ENCODE results near the gene FFAR3.
A peak's percentile ranks its signal among the peaks of the same experiment; 100 is the strongest.

The FFAR3 gene

DNA sequence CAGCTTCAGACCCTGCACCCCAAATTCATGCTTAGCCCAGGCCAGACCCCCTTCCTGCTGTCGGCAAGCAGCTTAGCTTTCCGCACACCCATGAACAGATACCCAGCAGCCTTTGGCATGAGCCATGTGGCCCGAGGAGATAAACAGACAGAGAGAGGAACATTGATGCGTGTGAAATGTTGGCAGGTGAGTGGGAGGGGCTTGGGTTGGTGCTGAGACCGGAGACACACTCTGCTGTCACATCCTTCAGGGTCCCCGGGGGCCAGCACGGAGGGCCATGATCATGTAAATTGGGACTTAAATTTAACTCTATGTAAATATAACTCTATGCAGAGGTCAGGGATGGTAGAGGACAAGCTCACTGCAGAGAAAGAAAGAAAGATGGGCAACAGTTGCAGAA lies 27.8 kb upstream of the FFAR3 start:
- no peak for DNase-seq

DNA sequence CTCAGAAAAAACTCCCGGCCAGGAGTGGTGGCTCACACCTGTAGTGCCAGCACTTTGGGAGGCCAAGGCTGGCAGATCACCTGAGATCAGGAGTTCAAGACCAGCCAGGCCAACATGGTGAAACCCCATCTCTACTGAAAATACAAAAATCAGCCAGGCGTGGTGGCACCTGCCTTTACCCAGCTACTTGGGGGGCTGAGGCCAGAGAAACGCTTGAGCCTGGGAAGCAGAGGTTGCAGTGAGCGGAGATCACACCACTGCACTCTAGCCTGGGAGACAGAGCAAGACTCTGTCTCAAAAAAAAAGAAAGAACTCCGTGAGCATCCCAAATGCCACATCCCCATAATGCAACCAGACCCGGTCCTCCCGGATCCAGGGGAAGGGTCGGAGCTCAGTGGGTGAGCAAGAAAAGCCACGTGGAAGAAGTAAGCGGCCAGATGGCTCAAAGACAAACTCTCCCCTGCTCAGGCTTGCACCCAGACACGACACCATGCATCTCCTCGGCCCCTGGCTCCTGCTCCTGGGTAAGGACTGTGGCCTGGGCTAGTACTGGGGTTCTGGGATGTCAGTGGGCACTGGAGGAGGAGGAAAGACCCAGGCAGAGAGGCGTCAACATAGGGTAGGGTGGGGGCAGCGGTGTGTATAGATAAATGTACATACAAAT lies 26.6 kb upstream of the FFAR3 start:
- DNase-seq = no peak

DNA sequence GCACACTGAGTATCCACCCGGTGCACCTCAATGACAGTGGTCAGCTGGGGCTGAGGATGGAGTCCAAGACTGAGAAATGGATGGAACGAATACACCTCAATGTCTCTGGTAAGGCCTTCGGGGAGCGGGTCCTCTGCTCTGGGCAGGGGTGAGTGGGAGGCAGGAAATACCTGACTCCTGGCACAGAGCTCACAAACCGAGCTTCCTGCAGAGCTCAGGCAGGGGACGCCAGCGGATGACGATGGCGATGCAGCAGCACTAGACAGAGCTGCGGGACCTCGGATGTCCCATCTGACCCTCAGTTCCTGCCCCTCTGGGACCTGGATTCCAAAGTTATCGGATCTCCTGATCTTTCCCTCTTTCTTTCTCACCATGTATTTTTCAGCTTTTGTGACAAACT lies 25.4 kb upstream of the FFAR3 start:
- no peak for DNase-seq

DNA sequence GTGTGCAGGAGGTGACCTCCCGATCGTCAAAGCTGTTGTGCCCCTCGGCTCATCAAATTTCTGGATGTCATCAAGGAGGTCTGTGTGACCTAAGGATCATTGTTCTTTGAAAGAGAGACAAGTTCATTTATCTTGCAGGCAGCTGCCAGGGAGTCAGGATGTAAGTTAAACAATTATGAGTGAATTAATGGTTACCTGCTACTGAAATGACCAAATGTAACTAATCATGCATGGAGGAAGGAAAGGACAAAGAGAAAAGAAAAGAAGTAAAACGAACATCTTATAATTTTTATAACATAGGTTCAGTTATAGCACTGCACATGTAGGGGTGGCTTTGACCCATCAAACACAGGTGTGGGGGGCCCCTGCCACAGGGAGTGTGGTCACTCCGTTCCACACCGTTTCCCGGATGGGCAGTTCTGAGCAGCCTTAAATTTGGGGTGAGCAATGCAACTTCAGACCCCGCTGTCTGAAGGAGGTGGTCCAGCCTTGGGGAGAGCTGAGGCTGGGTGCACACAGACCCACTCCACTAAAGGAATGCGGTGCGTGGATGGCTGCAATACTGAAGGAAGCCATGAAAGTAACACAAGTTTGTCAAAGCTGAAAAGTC lies 24.0 kb upstream of the FFAR3 start:
- no peak for DNase-seq

DNA sequence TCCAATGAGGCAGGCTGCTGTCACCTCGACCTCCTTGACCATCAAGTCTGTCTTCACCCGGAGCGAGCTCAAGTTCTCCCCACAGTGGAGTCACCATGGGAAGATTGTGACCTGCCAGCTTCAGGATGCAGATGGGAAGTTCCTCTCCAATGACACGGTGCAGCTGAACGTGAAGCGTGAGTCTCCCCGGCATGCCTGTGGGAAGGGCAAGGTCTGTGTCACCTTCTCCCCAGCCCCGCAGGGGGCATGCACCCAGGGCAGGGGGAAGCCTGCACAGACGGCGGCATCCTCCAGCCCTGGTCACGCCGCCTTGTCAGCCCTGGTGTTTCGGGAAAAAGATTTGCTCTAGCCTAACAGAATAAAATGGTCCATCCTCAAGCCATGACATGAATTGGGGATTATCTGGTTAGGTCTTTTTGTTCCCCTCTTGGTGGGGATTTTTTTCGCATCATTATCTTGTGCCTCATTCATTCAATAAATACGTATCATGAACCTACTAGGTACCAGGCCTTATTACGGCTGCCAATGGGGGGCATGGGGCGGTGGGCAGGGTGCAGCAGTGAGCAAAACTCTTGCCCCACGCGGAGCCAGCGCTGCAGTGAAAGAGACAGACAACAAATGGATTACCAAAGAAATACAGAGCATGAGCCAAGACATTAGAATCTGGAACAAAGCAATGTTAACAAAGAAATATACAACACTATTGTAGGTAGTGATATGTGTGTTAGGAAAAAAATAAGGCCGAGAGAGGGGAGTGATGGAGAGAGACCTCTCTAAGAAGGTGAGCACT lies 21.9 kb upstream of the FFAR3 start:
- no peak for DNase-seq

DNA sequence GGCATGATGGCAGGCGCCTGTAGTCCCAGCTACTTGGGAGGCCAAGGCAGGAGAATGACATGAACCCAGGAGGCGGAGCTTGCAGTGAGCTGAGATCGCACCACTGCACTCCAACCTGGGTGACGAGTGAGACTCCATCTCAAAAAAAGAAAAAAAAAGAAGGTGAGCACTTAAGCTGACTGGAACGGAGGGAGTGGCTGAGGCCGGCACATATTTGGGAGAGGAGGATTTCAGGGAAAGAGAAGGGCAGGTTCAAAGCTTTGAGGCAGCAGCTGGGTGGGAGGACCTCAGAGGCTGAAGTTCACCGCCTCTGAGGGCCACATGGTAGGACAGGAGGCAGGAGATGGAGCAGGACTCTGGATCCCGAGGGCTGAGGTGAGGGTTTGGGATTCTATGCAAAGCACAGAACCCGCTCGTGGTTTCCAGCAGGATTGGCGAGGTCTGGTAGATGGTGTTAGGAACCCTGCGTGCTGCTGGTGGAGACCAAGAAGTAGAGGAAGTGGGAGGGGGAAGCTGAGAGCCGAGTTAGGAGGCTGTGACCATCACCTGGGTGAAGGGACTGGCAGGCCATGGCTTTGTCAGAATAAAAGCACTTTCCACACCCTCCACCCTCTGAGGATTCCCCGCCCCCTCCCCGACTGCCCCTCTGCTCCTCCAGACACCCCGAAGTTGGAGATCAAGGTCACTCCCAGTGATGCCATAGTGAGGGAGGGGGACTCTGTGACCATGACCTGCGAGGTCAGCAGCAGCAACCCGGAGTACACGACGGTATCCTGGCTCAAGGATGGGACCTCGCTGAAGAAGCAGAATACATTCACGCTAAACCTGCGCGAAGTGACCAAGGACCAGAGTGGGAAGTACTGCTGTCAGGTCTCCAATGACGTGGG lies 20.9 kb upstream of the FFAR3 start:
- DNase-seq = no peak

DNA sequence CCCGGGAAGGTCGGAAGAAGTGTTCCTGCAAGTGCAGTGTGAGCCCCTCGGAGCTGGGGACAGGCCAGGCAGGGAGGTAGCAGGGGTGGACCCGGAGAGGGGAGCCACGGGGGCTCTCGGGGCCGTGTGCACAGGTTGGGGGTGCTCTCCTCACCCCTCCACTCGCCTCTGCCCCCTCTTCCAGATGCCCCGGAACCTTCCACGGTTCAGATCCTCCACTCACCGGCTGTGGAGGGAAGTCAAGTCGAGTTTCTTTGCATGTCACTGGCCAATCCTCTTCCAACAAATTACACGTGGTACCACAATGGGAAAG lies 20.3 kb upstream of the FFAR3 start:
- no peak for DNase-seq

DNA sequence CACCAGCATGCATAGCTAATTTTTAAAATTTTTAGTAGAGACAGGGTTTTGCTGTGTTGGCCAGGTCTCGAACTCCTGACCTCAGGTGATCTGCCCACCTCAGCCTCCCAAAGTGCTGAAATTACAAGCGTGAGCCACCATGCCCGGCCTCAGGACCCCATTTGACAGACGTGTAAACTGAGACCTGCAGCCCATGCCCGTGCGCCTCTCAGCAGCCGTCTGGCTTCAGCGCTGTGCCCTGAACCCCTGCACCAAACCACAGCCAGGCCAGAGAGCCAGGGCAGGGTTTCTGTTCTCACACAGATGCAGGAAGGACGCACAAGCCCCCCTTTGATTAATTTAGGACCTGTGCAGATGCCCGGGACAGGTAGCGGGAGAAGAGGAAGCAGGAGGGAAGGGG lies 17.8 kb upstream of the FFAR3 start:
- DNase-seq = no peak

DNA sequence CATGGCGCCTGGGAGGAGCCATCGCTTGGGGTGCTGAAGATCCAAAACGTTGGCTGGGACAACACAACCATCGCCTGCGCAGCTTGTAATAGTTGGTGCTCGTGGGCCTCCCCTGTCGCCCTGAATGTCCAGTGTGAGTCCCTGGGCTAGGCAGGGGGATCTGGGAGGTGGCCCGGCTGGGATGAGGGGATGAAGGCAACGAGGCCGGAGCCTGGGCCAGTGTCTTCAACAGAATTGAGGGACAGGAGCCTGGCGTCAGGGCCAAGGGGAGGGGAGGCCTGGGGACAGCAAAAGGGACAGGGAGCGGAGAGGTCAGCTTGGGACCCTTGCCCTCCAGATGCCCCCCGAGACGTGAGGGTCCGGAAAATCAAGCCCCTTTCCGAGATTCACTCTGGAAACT lies 17.3 kb upstream of the FFAR3 start:
- DNase-seq = no peak

DNA sequence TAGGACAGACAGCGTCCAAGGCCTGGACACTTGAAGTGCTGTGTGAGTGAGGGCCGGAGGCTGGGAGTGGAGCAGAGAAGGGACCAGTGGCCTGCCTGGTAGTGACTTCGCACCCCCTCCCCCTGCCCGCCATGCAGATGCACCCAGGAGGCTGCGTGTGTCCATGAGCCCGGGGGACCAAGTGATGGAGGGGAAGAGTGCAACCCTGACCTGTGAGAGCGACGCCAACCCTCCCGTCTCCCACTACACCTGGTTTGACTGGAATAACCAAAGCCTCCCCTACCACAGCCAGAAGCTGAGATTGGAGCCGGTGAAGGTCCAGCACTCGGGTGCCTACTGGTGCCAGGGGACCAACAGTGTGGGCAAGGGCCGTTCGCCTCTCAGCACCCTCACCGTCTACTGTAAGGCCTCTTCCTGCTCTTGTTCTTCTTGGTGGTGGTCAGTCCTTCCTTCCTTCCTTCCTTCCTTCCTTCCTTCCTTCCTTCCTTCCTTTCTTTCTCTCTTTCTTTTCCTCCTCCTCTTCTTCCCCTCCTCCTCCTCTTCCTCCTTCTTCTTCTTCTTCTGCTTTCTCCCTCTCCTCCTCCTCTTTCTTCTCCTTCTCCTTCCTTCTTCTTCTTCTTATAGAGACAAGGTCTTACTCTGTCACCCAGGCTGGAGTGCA lies 16.6 kb upstream of the FFAR3 start:
- DNase-seq = no peak

DNA sequence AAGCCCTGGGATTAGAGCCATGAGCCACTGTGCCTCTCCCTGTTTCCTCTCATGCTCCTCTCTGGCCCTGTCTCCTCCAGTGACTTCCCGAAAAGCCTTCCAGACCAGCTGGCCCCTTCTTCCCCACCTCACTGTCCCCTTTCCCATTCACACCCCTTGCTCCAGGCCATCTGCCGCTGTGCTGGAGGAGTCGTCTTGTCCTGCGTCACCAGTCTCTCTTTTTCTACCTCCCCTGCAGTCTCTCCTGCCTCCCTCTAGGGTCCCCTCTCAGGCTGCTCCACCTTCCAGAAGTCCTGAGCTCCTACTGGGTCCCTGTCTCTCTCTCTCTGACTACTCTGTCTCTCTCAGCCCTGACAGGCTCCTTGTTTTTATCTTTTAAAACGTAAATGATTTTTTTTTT lies 15.8 kb upstream of the FFAR3 start:
- DNase-seq = no peak

DNA sequence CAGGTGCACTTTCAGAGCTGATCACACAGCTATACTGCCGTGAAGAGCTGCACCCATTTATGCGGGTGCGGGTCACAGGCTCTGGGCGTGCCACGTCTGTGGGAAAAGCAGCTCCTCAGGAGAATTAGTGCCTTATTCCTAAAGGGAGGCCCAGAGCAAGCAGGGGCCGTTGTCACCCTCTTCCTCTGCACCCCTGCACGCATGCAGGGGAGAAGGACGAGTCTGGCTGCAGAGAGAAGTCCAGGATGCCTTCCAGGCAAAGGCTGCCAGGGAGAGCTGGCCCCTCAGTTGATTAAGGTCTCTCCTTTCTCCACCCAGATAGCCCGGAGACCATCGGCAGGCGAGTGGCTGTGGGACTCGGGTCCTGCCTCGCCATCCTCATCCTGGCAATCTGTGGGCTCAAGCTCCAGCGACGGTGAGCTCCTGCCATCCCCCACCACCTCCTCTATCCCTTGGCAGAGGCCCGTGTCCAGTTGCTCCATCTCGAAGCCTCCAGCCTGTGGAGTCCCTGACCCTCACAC lies 13.7 kb upstream of the FFAR3 start:
- DNase-seq = no peak

DNA sequence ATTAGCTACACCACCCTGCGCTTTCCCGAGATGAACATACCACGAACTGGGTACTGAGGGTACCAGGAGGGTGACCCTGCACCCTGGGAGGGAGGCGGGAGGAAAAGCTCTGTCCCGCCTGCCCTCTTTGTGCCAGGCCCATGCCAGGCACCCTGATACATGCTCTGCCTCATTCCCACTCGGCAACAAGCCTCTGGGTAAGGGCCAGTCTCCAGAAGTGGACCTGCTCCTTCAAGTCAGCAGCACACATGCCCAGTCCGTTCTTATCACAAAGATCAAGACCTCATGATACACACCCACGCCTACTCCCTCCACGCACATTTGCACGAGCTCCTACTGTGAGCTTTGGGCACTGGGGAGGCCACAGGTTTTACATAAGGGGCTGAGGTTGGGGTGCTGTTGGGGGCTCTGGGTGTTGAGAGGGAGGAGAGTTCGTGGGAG lies 12.6 kb upstream of the FFAR3 start:
- no peak for DNase-seq

DNA sequence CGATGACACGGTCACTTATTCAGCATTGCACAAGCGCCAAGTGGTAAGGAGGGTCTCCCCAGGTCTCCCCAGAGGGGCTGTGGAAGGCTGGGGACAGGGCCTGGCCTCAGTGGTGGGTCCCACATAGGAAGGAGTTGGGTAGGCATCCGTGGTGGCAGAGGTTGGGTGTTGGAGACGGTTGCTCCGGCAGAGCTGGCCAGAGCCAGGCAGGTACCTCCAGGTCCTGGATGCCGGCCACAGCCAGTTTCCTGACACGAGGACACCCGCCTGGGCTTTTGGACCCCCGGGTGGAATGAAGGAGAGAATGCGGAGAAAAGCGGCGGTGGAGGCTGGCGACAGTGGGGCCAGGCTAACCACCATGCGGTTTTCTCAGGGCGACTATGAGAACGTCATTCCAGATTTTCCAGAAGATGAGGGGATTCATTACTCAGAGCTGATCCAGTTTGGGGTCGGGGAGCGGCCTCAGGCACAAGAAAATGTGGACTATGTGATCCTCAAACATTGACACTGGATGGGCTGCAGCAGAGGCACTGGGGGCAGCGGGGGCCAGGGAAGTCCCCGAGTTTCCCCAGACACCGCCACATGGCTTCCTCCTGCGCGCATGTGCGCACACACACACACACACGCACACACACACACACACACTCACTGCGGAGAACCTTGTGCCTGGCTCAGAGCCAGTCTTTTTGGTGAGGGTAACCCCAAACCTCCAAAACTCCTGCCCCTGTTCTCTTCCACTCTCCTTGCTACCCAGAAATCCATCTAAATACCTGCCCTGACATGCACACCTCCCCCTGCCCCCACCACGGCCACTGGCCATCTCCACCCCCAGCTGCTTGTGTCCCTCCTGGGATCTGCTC lies 11.8 kb upstream of the FFAR3 start:
- DNase-seq = no peak

DNA sequence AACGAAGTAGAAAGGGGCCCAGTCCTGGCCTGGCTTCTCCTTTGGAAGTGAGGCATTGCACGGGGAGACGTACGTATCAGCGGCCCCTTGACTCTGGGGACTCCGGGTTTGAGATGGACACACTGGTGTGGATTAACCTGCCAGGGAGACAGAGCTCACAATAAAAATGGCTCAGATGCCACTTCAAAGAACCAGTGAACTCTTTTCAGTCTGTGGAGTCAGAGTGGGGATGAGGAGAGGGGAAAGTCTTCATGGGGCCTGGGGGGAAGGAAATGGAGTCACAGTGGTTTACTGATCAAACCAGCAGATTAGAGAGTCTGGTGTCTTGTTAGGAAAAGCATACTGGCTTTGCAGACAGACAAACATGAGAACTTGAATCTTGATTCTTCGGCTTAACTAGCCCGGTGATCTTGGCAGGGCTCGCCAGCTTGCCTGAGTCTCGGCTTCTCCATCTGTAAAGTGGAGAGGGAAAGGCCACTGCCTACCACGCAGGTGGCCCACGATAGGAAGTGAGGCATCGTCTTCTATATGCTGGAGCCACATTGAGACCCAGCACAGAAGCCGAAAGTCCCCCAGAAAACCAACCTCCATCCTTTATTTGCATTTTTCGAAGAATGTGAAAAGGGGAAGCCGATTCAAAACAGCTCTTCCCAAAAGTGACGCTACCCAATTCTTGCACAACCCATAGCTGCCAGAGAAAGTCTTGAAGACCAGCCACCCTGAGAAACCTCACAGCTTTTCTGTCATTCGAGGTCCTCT lies 10.9 kb upstream of the FFAR3 start, which contains the start of gene FFAR1:
Gene FFAR1 (plus strand): TSS at position 732 of the 759 bp plus-strand sequence. CDS start 3,650 bp downstream, outside the sequence.
- no peak for DNase-seq

DNA sequence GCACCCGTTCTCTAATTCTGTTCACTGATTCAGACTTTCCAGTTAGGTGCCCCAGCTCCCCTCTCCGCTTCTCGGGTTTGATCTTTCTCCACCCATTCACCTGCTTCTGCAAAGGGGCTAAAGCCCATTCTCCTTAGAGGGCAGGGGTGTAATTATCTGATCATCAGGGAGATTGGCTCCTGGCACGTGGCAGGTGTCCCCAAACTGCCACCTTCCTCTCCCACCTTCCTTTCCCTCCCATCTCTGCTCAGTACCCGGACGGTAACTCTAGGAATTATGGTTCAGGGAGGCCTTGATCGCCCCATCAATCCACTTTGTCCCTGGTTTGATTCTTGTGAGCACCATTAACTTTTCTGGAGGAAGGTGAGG lies 10.3 kb upstream of the FFAR3 start:
- no peak for DNase-seq

DNA sequence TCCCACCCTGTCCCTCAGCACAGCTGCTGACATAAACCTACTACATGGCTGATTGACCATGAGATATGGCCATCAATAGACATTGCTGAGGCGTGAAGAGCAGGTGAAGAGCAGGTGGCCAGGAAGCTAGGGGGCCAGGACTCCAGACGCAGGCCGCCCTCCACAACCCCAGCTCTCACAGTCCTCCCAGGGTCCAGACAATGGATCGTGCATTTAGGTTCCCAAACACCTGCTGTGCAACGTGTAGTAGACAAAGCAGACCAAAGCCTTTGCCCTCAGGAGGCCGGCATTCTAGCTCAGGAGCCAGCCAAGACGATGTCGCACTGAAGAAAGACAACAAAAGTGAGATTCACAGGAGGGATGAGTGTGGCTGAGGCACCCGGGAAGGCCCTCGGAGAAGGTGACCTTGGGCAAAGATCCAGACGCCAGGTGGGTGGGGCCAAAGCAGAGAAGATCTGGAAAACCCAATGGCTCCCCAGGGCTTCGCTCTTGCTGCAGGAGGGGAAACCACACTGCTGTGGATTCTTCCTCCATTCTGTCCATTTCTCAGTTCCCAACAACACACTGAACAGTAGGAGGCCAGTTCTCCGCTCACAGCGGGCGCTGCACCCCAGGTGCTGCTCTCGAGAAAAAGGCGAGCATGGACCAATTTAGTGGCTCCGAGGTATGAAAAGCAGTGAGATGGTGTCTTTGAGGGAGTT lies 9.2 kb upstream of the FFAR3 start:
- DNase-seq = no peak

DNA sequence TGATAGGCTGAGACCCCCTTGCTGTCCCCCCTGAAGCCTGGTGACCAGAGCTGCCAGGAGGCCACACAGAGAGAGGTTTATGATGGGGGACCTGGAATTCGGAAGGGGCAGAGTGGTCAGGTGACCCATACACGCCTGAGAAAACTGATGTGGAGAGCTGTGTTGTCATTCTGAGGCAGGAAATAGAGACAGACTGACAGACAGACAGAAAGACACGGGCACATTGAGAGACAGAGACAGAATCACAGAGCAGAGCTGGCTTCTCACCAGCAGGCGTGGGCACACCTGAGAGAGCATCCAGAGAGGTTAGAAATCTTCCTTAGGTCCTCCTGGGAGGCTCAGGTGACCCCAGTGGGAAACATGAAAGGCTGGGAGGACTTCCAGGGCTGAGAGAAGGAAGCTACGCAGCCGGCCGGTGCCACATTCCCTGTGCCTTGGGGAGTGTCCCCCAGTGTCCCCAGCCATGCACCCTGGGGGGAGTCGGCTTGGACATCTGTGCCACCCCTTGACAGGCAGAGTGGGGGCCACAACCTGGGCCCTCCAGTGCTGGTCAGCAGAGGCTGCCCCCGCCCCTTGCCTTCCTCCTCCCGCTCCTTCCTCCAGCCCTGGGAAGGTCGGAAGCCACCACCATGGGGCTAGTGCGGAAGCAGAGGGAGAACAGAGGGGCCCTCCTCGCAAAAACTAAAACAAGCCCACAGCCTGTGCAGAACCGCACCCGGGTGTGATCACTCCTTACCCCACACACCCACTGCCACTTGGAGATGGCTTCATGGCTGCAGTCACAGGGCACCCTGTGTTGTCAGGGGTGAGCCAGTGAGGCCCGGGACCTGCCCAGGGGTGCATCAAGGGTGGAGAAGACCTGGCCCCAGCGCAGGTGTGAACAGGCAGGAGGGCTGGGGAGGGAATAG lies 8.4 kb upstream of the FFAR3 start:
- DNase-seq = peak; percentile 37

All from right kidney (tissue), 1 donor.